ENCODE data around the gene TPPP3. TPM values are rescaled to one million over a fixed set of nuclear protein-coding genes. Genes with fewer than 3 reads are reported as not detected.

Gene TPPP3
- total and polyA plus RNA-seq, 2 donors (not counting 1 experiment from before 2014, with no cell fraction given) = 0.31 TPM; not detected in 1

DNA sequence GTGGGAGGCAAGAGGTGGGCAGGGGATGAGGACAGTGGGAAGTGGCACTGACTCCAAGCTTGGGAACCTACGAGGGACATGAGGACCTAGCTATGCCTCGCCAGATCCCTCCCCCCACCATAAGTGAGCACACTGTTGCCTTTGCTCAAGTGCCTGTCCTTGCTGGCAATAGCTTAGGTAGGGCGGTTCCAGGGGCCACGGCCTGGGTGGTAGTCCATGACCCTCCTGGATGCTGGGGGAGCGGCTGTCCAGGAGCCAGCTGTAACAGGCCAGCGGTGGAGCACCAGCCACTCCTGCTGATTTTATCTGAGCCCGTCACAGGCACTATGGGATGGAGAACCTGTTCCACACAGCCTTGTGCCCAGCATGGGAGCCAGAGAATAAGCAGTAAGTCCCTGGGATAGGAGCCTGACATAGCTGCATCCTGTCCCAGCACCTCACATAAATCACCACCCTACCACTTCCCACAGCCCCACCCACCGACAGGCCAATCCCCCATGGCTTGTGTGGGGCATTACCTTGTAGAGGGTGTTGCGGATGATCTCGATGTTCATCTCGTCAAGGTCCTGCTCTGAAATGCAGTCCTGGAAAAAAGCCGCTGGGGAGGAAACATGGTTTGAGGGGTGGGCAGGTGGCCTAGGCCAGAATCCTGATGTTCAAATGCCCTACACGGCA lies 49.4 kb upstream of the TPPP3 start:
- WGBS (ENCODE audit: insufficient coverage) = 98% methylated on average over 11 of the region's 13 CpGs
- POLR2A ChIA-PET = interaction anchor here (0.6 kb wide), 1 partner anchor 544 kb away, joined by 4 read pairs; no protein-coding TSS in a partner anchor
- peaks cover 0 to 84% of the 10 kb centered on the region in 2 experiments for H3K36me3 ChIP-seq (replicated peaks in 1 of 2; ENCODE audit: control extremely low read depth in 1 of 2, control insufficient read depth in 1 of 2, extremely low read depth in 1 of 2, insufficient read depth in 2 of 2, low read length in 1 of 2)

DNA sequence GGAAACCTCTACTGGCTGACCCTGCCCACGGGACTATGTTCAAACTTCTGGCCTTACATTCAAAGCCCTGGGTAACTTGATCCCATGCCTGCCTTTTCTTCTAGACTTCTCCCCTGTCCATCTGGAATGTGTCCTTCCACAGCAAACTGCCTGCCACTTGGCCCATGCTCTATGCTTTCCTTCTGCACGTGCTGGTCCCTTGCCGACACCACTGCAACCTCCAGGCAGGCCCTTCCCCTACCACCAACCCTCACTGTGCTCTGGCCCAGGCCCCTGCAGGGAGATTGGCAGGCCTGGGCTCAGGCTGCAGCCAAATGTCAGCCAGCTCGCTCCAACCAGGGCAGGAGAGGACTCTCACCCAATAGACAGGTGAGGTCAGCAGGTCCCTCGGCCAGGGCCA lies 48.6 kb upstream of the TPPP3 start:
- H3K4me1 Mint-ChIP-seq = peaks cover 2% of the 10 kb centered on the region
- DNase-seq = no peak
- 100% methylated on average over 5 of the region's 5 CpGs for WGBS (ENCODE audit: insufficient coverage)
- H3K27ac Mint-ChIP-seq = no peak overlapping the region
- ChIA-PET CTCF (interaction anchor here (0.7 kb wide), 3 partner anchors 37 to 123 kb away, joined by 3 to 5 read pairs (median 4); no protein-coding TSS in a partner anchor), POLR2A (no interaction called here)
- Histone ChIP-seq H4K20me1 (ENCODE audit: control insufficient read depth, insufficient read depth, low read length, poor library complexity, severe bottlenecking) (peaks cover 53% of the 10 kb centered on the region), H3K27me3 (replicated peaks in 1 of 4; ENCODE audit: control extremely low read depth in 1 of 4, control insufficient read depth in 3 of 4, insufficient read depth in 4 of 4, low read length in 3 of 4) (no peaks in the 10 kb centered on the region), H3K79me2 (ENCODE audit: control insufficient read depth, insufficient read depth, low read length) (peaks cover 6% of the 10 kb centered on the region), H3K4me1 (ENCODE audit: control insufficient read depth in 2 of 2, insufficient read depth in 2 of 2, low read length in 2 of 2) (no peaks in the 10 kb centered on the region), H3K27ac (ENCODE audit: low read length in 2 of 2) (no peak overlapping the region), H3K36me3 (replicated peaks in 1 of 2; ENCODE audit: control extremely low read depth in 1 of 2, control insufficient read depth in 1 of 2, extremely low read depth in 1 of 2, insufficient read depth in 2 of 2, low read length in 1 of 2) (peaks cover 0 to 80% of the 10 kb centered on the region in 2 experiments), H3K9me3 (ENCODE audit: control extremely low read depth in 1 of 3, control insufficient read depth in 2 of 3, insufficient read depth in 1 of 3, low read length in 2 of 3) (no peaks in the 10 kb centered on the region), H3K4me3 (ENCODE audit: control extremely low read depth in 1 of 5, extremely low read depth in 1 of 5, insufficient read depth in 1 of 5, low read depth in 2 of 5, low read length in 4 of 5) (no peak overlapping the region), H3K4me2 (replicated peaks; ENCODE audit: low read depth, low read length, poor library complexity, severe bottlenecking) (no peak overlapping the region), H2AFZ (ENCODE audit: insufficient read depth, low read depth, low read length, poor library complexity, severe bottlenecking) (no peak overlapping the region), H3K9ac (ENCODE audit: low read length) (no peak overlapping the region)
- intact Hi-C loops (cut with micrococcal nuclease) = no loop called here
- no peak overlapping the region for H3K4me3 Mint-ChIP-seq
- no peaks in the 10 kb centered on the region for H3K27me3 Mint-ChIP-seq
- no peaks in the 10 kb centered on the region for H3K9me3 Mint-ChIP-seq (ENCODE audit: insufficient read depth)
- no peak for TF ChIP-seq EZH2 (IDR thresholded peaks at IDR 0.05; ENCODE audit: borderline replicate concordance, insufficient read depth, low read depth, low read length, poor library complexity, severe bottlenecking)
- TF ChIP-seq, protein P1, sequence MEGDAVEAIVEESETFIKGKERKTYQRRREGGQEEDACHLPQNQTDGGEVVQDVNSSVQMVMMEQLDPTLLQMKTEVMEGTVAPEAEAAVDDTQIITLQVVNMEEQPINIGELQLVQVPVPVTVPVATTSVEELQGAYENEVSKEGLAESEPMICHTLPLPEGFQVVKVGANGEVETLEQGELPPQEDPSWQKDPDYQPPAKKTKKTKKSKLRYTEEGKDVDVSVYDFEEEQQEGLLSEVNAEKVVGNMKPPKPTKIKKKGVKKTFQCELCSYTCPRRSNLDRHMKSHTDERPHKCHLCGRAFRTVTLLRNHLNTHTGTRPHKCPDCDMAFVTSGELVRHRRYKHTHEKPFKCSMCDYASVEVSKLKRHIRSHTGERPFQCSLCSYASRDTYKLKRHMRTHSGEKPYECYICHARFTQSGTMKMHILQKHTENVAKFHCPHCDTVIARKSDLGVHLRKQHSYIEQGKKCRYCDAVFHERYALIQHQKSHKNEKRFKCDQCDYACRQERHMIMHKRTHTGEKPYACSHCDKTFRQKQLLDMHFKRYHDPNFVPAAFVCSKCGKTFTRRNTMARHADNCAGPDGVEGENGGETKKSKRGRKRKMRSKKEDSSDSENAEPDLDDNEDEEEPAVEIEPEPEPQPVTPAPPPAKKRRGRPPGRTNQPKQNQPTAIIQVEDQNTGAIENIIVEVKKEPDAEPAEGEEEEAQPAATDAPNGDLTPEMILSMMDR (IDR thresholded peaks at IDR 0.05) = no peak
- no peak for ATAC-seq (ENCODE audit: low read depth)

More for the DNA sequence above, 49.4 kb upstream of the TPPP3 start:
- Mint-ChIP-seq H3K4me1 (no peaks in the 10 kb centered on the region), H3K27me3 (no peaks in the 10 kb centered on the region), H3K27ac (no peak overlapping the region), H3K4me3 (no peak overlapping the region), H3K9me3 (ENCODE audit: insufficient read depth) (no peaks in the 10 kb centered on the region)
- CTCF ChIA-PET = interaction anchor here (0.5 to 3.8 kb wide), 2 partner anchors 15 to 531 kb away, joined by 3 to 19 read pairs; no protein-coding TSS in a partner anchor
- TF ChIP-seq EZH2 (IDR thresholded peaks at IDR 0.05; ENCODE audit: borderline replicate concordance, insufficient read depth, low read depth, low read length, poor library complexity, severe bottlenecking) = no peak
- TF ChIP-seq, protein P1 (IDR thresholded peaks at IDR 0.05) = no peak
- DNase-seq (no peak), ATAC-seq (ENCODE audit: low read depth) (no peak)
- Histone ChIP-seq H3K9ac (ENCODE audit: low read length) (no peak overlapping the region), H3K4me3 (ENCODE audit: control extremely low read depth in 1 of 5, extremely low read depth in 1 of 5, insufficient read depth in 1 of 5, low read depth in 2 of 5, low read length in 4 of 5) (no peak overlapping the region), H3K27me3 (replicated peaks in 1 of 4; ENCODE audit: control extremely low read depth in 1 of 4, control insufficient read depth in 3 of 4, insufficient read depth in 4 of 4, low read length in 3 of 4) (no peaks in the 10 kb centered on the region), H3K9me3 (ENCODE audit: control extremely low read depth in 1 of 3, control insufficient read depth in 2 of 3, insufficient read depth in 1 of 3, low read length in 2 of 3) (peaks cover 0 to 2% (median 0%) of the 10 kb centered on the region in 3 donors), H3K27ac (ENCODE audit: low read length in 2 of 2) (no peak overlapping the region), H3K79me2 (ENCODE audit: control insufficient read depth, insufficient read depth, low read length) (peaks cover 6% of the 10 kb centered on the region), H4K20me1 (ENCODE audit: control insufficient read depth, insufficient read depth, low read length, poor library complexity, severe bottlenecking) (peaks cover 61% of the 10 kb centered on the region), H3K4me2 (replicated peaks; ENCODE audit: low read depth, low read length, poor library complexity, severe bottlenecking) (no peak overlapping the region), H2AFZ (ENCODE audit: insufficient read depth, low read depth, low read length, poor library complexity, severe bottlenecking) (no peak overlapping the region), H3K4me1 (ENCODE audit: control insufficient read depth in 2 of 2, insufficient read depth in 2 of 2, low read length in 2 of 2) (no peaks in the 10 kb centered on the region)
- intact Hi-C loops (cut with micrococcal nuclease) = no loop called here

All from B cell (primary cell).